Measurements from ENCODE around the gene ATP8B2. TPM values are rescaled to one million over a fixed set of nuclear protein-coding genes. Genes with fewer than 3 reads are reported as not detected.
"Not testable (repeated sequence)": the region's sequence is repeated elsewhere in the genome, so short reads cannot be mapped to it uniquely, and the experiment has no call there.

The ATP8B2 gene
- total RNA-seq, 4 donors from 2014 or later, result 9.1 to 30.8 (median 19.6) TPM

DNA sequence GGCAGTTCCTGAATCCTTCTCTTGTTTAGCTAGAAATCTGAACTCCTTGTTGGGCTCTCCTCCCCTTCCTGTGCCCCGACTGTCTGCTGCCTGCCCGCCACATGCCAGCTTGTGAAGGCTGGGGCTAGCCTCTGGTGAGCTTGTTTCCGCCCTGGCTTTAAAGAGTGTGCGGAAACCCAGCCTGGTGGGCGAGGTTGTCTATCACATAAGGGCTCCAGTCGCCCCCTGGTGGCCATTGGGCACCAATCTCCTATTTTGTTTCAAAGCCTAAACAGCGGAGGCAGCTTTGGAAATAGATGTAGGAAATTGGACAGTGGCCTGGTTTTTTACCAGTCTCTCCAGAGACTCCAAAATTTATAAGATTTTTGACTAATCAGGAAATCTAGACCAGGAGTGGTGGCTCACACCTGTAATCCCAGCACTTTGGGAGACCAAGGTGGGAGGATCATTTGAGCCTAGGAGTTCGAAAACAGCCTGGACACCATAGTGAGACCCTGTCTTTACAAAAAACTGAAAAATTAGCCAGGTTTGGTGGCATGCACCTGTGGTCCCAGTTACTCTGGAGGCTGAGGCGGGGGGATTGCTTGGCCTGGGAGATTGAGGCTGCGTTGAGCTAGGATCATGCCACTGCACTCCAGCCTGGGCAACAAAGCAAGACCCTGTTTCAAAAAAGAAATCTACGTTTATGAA lies 9.8 kb downstream of the ATP8B2 start:
- WGBS, 2 donors, result 35 to 39% methylated on average over 11 of the region's 11 CpGs
- intact Hi-C loops (cut with DNase I; ENCODE audit: low total_unique reads), result loop anchor here (10.0 kb wide), 1 partner anchor 150 kb away; no protein-coding TSS in a partner anchor
- TF ChIP-seq, protein P1, sequence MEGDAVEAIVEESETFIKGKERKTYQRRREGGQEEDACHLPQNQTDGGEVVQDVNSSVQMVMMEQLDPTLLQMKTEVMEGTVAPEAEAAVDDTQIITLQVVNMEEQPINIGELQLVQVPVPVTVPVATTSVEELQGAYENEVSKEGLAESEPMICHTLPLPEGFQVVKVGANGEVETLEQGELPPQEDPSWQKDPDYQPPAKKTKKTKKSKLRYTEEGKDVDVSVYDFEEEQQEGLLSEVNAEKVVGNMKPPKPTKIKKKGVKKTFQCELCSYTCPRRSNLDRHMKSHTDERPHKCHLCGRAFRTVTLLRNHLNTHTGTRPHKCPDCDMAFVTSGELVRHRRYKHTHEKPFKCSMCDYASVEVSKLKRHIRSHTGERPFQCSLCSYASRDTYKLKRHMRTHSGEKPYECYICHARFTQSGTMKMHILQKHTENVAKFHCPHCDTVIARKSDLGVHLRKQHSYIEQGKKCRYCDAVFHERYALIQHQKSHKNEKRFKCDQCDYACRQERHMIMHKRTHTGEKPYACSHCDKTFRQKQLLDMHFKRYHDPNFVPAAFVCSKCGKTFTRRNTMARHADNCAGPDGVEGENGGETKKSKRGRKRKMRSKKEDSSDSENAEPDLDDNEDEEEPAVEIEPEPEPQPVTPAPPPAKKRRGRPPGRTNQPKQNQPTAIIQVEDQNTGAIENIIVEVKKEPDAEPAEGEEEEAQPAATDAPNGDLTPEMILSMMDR (IDR thresholded peaks at IDR 0.05), result peak in 1 of 3 donors; percentile 68
- no peak for TF ChIP-seq POLR2A (IDR thresholded peaks at IDR 0.05)
- no peak overlapping the region for H3K4me3 ChIP-seq (ENCODE audit: low read depth, poor library complexity, severe bottlenecking)
- peak; percentile 81 to 95 for DNase-seq (ENCODE audit: low spot score in 2 of 2)

DNA sequence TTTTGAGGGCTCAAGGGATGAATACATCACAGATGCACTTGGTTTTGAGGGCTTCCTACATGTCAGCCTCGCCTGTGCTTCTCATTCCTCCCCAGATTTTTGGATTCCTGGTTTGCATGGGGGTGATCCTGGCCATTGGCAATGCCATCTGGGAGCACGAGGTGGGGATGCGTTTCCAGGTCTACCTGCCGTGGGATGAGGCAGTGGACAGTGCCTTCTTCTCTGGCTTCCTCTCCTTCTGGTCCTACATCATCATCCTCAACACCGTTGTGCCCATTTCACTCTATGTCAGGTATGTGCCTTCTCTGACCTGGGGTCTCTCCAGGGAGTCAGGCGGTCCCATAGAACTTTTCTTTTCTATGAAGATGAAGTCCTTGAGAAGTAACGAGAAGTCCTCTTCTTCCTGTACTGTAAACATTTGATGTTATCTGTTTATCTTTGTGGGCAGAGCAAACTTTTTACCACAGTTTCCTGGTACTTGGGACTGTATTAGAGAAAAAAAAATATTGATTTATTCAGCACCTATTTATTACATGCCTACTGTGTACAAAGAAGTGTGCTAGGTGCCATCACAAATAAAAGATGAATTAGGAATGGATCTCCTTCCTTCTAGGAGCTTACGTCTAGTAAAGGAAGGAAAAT lies 12.0 kb downstream of the ATP8B2 start:
- no peak overlapping the region for H3K4me3 ChIP-seq (ENCODE audit: low read depth, poor library complexity, severe bottlenecking)
- TF ChIP-seq POLR2A (IDR thresholded peaks at IDR 0.05), result no peak
- TF ChIP-seq, protein P1 (IDR thresholded peaks at IDR 0.05), result no peak
- WGBS, 2 donors, result 87 to 89% methylated on average over 8 of the region's 8 CpGs
- intact Hi-C loops (cut with DNase I; ENCODE audit: low total_unique reads), result loop anchor here (10.0 kb wide), 1 partner anchor 153 kb away; no protein-coding TSS in a partner anchor
- DNase-seq (ENCODE audit: low spot score in 2 of 2), result no peak

DNA sequence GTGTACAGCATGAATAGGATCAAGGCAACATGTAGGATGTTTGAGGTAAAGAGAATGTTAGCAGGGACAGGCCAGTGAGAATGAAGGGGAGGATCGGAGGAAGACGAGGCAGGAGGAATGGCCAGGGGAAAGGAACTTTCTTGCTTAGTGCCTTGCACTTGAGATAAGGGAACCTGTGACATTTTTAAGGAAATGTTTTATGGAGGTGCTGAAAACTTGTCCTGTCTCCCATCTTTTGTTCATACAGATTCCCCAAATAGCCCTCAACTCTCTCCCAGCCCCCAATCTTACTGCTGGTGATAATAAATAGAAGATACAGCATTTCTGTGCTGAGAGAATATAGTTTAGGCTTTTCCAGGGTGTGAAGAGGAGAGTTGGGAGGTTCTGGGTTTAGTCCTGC lies 13.6 kb downstream of the ATP8B2 start:
- no peak overlapping the region for H3K4me3 ChIP-seq (ENCODE audit: low read depth, poor library complexity, severe bottlenecking)
- TF ChIP-seq, protein P1 (IDR thresholded peaks at IDR 0.05), result no peak
- no peak for TF ChIP-seq POLR2A (IDR thresholded peaks at IDR 0.05)
- DNase-seq (ENCODE audit: low spot score in 2 of 2), result no peak
- intact Hi-C loops (cut with DNase I; ENCODE audit: low total_unique reads), result loop anchor here (10.0 kb wide), 1 partner anchor 154 kb away; no protein-coding TSS in a partner anchor
- 90 to 91% methylated on average over 2 of the region's 2 CpGs for WGBS, 2 donors

DNA sequence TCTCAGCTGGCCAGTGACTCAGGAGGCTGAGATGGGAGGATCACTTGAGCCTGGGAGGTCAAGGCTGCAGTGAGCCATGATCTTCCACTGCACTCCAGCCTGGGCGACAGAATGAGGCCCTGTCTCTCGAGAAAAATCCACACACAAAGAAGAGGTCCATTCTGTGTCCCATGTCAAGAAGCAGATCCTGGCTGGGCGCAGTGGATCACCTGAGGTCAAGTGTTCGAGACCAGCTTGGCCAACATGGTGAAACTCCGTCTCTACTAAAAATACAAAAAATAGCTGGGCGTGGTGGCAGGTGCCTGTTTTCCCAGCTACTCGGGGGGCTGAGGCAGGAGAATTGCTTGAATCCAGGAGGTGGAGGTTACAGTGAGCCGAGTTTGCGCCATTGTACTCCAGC lies 16.0 kb downstream of the ATP8B2 start:
- DNase-seq (ENCODE audit: low spot score in 2 of 2); intact Hi-C loops (cut with DNase I; ENCODE audit: low total_unique reads); H3K4me3 ChIP-seq (ENCODE audit: low read depth, poor library complexity, severe bottlenecking): not testable (repeated sequence)
- 93 to 94% methylated on average over 9 of the region's 9 CpGs for WGBS, 2 donors

DNA sequence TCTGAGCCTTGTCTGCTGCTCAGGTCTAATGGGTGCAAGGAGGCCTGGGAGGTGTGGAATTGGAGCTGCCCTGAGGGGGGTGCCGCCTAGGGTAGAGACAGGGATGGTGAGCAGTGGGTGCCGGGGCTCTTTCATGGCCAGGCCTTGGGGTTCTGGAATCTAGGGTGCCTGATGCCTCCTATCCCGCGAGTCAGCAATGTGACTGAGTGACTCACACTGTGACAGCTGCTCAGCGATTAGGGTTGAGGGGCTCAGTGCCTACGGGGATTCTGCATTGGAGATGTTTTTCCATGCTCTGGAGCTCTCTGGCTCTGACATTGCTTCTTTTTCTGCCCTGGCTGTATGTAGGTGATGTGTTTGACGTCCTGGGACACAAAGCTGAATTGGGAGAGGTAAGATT lies 16.8 kb downstream of the ATP8B2 start:
- H3K4me3 ChIP-seq (ENCODE audit: low read depth, poor library complexity, severe bottlenecking), result no peak overlapping the region
- intact Hi-C loops (cut with DNase I; ENCODE audit: low total_unique reads), result no loop called here
- WGBS, 2 donors, result 79 to 89% methylated on average over 5 to 7 of the region's 7 CpGs
- DNase-seq (ENCODE audit: low spot score in 2 of 2), result no peak
- TF ChIP-seq, protein P1 (IDR thresholded peaks at IDR 0.05), result no peak
- no peak for TF ChIP-seq POLR2A (IDR thresholded peaks at IDR 0.05)

DNA sequence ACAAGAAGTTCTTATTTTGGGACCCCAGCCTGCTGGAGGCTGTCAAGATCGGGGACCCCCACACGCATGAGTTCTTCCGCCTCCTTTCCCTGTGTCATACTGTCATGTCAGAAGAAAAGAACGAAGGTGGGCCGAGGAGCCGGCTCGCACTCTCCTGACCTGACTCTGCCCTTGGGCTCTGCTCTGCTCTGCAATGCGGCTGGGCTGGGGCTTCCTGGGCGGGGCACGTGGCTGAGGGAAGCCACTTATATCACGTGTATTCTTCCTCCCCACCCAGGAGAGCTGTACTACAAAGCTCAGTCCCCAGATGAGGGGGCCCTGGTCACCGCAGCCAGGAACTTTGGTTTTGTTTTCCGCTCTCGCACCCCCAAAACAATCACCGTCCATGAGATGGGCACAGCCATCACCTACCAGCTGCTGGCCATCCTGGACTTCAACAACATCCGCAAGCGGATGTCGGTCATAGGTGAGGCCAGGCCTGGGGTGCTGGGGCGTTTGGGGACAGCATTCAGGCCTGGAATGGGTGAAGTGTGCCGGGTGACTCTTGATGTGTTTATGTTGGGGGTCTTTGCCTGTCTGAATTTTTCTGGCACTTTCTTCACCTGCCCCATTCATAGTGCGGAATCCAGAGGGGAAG lies 17.6 kb downstream of the ATP8B2 start:
- DNase-seq (ENCODE audit: low spot score in 2 of 2), result no peak
- H3K4me3 ChIP-seq (ENCODE audit: low read depth, poor library complexity, severe bottlenecking), result no peak overlapping the region
- TF ChIP-seq POLR2A (IDR thresholded peaks at IDR 0.05), result no peak
- TF ChIP-seq, protein P1 (IDR thresholded peaks at IDR 0.05), result no peak
- intact Hi-C loops (cut with DNase I; ENCODE audit: low total_unique reads), result no loop called here
- WGBS, 2 donors, result 74 to 77% methylated on average over 21 of the region's 21 CpGs
